Mucosa of descending colon (tissue), 3 donors: ENCODE measurements around the gene COL4A4. TPM values are rescaled to one million over a fixed set of nuclear protein-coding genes. Genes with fewer than 3 reads are reported as not detected.

Source experiments
- ATAC-seq: fragments of 200-7000 bp; cut with Tn5 transposase; one replicate; pipeline ENCODE4 v1.9.1; 2020; ENCODE audit warnings: mild to moderate bottlenecking, moderate library complexity
- DNase-seq, 3 donors: peaks; one replicate each; pipeline ENCODE4 v3.0.0-alpha.2; 2020
- H3K36me3 ChIP-seq: fragments of 200-600 bp; one replicate; pipeline ENCODE4 v1.8.0; 2021; ENCODE audit warnings: low read depth, mild to moderate bottlenecking
- H3K4me1 ChIP-seq: fragments of 200-600 bp; one replicate; pipeline ENCODE4 v1.8.0; 2021; ENCODE audit warnings: low read depth, mild to moderate bottlenecking
- H3K4me3 ChIP-seq: fragments of 200-600 bp; one replicate; pipeline ENCODE4 v1.8.0; 2021; ENCODE audit warnings: mild to moderate bottlenecking
- H3K9me3 ChIP-seq: fragments of 200-600 bp; one replicate; pipeline ENCODE4 v1.8.0; 2021; ENCODE audit warnings: mild to moderate bottlenecking
- CTCF ChIP-seq: fragments of 200-600 bp; IDR thresholded peaks from one replicate; pipeline ENCODE4 v1.8.0; 2022; ENCODE audit warnings: antibody characterized with exemption, mild to moderate bottlenecking
- intact Hi-C, 2 donors: fragments of 100-400 bp; cut with DNase I in 1 of 2; cut with micrococcal nuclease in 1 of 2; formaldehyde crosslinking; loops; one replicate each; pipeline versions ENCODE4 v1.11.0 to v1.11.1; 2022; cut with DNase I, micrococcal nuclease
- total RNA-seq, 3 donors: library from RNA; stranded (reverse); fragmentation: NEBNext Ultra II Directional in 2 of 3; extraction: Animal tissue kit (Norgen Biotek cat#: 25700) in 2 of 3; gene quantifications; one replicate each; pipeline versions ENCODE4 v1.2.1 to v1.2.4, GENCODE V29; 2021 to 2023
- donor health status: DM: no; HTN: no; CAD: no; lungs with moderate emphysema.
- donor health status: DM: no; HTN: no; CAD: no.
- donor health status: DM: no; HTN: yes; CAD: no.

COL4A4 gene
- total RNA-seq, 3 donors from 2014 or later = 0.44 to 1.2 (median 1.1) TPM

DNA sequence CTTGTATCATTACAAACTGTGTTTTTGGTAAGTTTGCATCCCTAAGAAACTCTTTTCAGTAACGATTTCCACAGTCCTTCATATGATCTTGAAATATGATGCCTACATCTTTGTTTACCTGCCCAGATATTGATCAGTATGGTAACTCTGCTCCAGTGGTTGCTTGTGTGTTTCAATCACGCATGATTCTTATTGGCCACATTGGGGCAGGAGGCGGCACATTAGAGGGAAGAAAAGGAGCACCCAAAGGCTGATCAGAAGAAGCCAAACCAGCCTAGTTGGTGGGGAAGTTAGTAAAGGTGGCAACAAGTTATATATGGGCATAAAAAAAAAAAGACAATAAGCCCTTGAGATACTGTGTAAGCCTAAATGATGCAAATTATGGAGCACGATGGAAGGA, 169.2 kb downstream of the COL4A4 start:
- no peak for ATAC-seq
- intact Hi-C loops = no loop called here

GRCh38 chr2:226993171-226993570, 170.8 kb downstream of the COL4A4 start:
- no peak for TF ChIP-seq CTCF
- ATAC-seq = no peak

More for the DNA sequence above, 169.2 kb downstream of the COL4A4 start:
- TF ChIP-seq CTCF = no peak
- Histone ChIP-seq H3K4me3 (no peak overlapping the region), H3K36me3 (no peaks in the 10 kb centered on the region), H3K9me3 (no peaks in the 10 kb centered on the region), H3K4me1 (no peaks in the 10 kb centered on the region)
- no peak for DNase-seq

GRCh38 chr2:226991663-226992062, 172.3 kb downstream of the COL4A4 start:
- H3K9me3 ChIP-seq = no peaks in the 10 kb centered on the region
- no peaks in the 10 kb centered on the region for H3K36me3 ChIP-seq
- DNase-seq = no peak
- H3K4me3 ChIP-seq = no peak overlapping the region
- no peak for ATAC-seq
- no peak for TF ChIP-seq CTCF
- no peaks in the 10 kb centered on the region for H3K4me1 ChIP-seq
- intact Hi-C loops = no loop called here

More at GRCh38 chr2:226993171-226993570, 170.8 kb downstream of the COL4A4 start:
- intact Hi-C loops = no loop called here
- Histone ChIP-seq H3K4me3 (no peak overlapping the region), H3K4me1 (no peaks in the 10 kb centered on the region), H3K36me3 (no peaks in the 10 kb centered on the region), H3K9me3 (no peaks in the 10 kb centered on the region)
- no peak for DNase-seq

DNA sequence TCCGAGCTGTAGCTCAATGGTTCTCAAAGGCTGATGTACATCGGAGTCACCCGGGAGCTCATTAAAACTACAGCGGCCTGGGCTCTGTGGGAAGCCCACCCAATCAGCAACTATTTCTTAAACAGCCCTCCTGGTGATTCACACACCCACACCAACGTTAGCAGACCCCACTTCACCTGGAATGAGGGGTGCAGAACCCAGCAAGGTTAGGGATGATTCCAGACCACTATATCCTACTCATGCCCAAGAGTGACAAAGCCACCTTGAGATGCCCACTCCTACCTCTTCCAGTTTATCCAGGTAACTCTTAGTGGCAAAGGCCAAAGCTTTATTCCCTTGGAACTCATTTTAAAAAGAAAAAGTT, 178.4 kb downstream of the COL4A4 start:
- H3K4me3 ChIP-seq = no peak overlapping the region
- intact Hi-C loops = loop anchor here (10.0 kb wide), 3 partner anchors 171 to 1311 kb away; no protein-coding TSS in a partner anchor
- no peaks in the 10 kb centered on the region for H3K9me3 ChIP-seq
- TF ChIP-seq CTCF = no peak
- ATAC-seq = no peak
- DNase-seq = no peak
- H3K4me1 ChIP-seq = no peaks in the 10 kb centered on the region
- H3K36me3 ChIP-seq = no peaks in the 10 kb centered on the region

GRCh38 chr2:226984750-226985582, 179.0 kb downstream of the COL4A4 start:
- Histone ChIP-seq H3K4me3 (no peak overlapping the region), H3K36me3 (no peaks in the 10 kb centered on the region), H3K9me3 (no peaks in the 10 kb centered on the region), H3K4me1 (no peaks in the 10 kb centered on the region)
- intact Hi-C loops = loop anchor here (10.0 kb wide), 3 partner anchors 170 to 1310 kb away; no protein-coding TSS in a partner anchor
- peak; percentile 63 for ATAC-seq
- peak in 1 of 3 donors; percentile 59 for DNase-seq
- no peak for TF ChIP-seq CTCF
